A549 treated with ZK216348 at 1 μM for 4 hours (cell line): ENCODE measurements around the gene LY9. TPM values are rescaled to one million over a fixed set of nuclear protein-coding genes. Genes with fewer than 3 reads are reported as not detected.

Experiments
- total RNA-seq: library from RNA; stranded (reverse); fragments of 200-300 nt; extraction: Qiagen RNA extraction; gene quantifications from 5 replicates; pipeline ENCODE4 v1.2.3, GENCODE V29; 2022; ENCODE audit warnings: low read depth

The LY9 gene, protein sequence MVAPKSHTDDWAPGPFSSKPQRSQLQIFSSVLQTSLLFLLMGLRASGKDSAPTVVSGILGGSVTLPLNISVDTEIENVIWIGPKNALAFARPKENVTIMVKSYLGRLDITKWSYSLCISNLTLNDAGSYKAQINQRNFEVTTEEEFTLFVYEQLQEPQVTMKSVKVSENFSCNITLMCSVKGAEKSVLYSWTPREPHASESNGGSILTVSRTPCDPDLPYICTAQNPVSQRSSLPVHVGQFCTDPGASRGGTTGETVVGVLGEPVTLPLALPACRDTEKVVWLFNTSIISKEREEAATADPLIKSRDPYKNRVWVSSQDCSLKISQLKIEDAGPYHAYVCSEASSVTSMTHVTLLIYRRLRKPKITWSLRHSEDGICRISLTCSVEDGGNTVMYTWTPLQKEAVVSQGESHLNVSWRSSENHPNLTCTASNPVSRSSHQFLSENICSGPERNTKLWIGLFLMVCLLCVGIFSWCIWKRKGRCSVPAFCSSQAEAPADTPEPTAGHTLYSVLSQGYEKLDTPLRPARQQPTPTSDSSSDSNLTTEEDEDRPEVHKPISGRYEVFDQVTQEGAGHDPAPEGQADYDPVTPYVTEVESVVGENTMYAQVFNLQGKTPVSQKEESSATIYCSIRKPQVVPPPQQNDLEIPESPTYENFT
- 0.09 to 0.12 TPM (median 0.12 TPM) in 3 of 5 replicates, not detected in the others for total RNA-seq

DNA sequence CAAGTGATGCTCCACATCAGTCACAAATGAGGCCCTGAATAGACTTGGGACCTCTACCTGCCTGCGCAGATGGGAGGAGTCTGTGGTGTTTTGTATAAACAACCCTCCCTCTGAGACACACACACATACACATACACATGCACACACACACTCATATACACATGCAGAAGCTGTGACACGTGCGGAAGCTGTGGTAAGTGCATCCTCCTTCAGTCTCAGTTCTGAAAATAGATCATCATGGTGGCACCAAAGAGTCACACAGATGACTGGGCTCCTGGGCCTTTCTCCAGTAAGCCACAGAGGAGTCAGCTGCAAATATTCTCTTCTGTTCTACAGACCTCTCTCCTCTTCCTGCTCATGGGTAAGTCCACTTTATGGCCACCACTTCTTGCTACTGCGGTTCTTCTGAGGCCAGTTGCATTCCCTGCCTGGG lies at the start of gene LY9:
Gene LY9, plus strand, starts transcription at position 224 of the 433 bp plus-strand sequence. Its CDS starts 14 bp downstream, at position 238.

DNA sequence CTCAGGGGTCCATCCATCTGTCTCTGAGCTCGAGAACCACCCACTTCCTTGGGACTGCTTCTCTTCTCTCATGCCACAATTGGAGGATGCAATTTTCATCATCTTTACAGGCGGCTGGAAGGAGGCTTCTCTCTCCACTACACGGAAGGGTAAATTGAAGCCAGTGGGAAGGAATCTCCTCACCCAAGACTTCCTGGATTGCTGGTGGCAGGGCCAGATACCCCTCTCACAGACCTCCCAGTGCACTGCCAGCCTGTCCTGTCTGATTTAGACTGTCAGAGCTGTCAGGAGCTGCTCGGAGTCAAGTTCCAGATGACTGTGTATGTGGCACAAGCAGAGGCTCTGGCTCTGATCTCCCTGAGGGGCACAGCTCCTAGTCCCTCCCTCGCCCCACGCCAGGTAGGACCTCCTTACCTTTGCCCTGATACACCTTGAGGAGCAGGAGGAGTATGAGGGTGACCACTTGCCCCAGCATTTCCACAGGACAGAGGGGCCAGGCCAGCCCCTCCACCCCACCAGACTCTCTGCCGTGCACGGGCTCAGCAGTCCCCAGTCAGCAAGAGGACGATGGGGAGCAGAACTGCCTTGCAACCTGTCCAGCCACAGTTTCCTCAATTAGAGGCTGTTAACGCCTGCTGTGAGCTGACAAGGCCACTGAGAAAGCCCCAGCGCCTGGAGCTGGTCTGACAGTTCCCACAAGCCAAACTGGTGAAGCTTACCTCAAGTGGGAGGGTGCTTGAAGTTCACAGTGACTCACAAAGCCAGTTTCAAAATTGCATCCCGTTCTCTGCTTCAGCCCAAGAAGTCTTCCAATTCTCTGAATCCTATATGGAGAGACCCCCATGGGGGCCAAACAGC lies 66.5 kb downstream of the LY9 start, which contains the start of gene CD244:
Gene CD244, minus strand, starts transcription at position 685 of the 858 bp plus-strand sequence. Its CDS starts 210 bp downstream, at position 475.

Other genes starting within 250 kb of the LY9 start
- not detected in 5 replicates for gene CD84, start 216.7 kb upstream of the LY9 start, total RNA-seq
- gene SLAMF1, start 149.1 kb upstream of the LY9 start, total RNA-seq: not detected in 5 replicates
- gene CD48, start 84.4 kb upstream of the LY9 start, total RNA-seq: not detected in 5 replicates
- 1.1 to 2.9 TPM (median 1.4 TPM) in 5 replicates for gene SLAMF7, start 56.9 kb upstream of the LY9 start, total RNA-seq
- not detected in 5 replicates for gene CD244, start 66.7 kb downstream of the LY9 start, total RNA-seq
- not detected in 5 replicates for gene ITLN1, start 89.0 kb downstream of the LY9 start, total RNA-seq
- gene ITLN2, start 158.6 kb downstream of the LY9 start, total RNA-seq: 0.14 to 1.1 TPM (median 0.36 TPM) in 5 replicates
- 43.1 to 66.6 TPM (median 47.2 TPM) in 5 replicates for gene F11R, start 225.0 kb downstream of the LY9 start, total RNA-seq
- gene TSTD1, start 242.8 kb downstream of the LY9 start, total RNA-seq: 0.49 to 0.78 TPM (median 0.67 TPM) in 4 of 5 replicates, not detected in the other
- gene USF1, start 249.8 kb downstream of the LY9 start, total RNA-seq: 45.3 to 50.5 TPM (median 49.9 TPM) in 5 replicates